Stimulated activated CD4-positive, alpha-beta T cell treated with anti-CD3 and anti-CD28 coated beads, TNF-alpha, amount 100 ng/mL, for 4 hours (primary cell): ENCODE results near the gene DEFB114.

Source experiments
- DNase-seq, 3 experiments: peaks; one replicate each; pipeline ENCODE4 v3.0.0-alpha.2; 2020; ENCODE audit warnings: low read depth in 3 of 3

The DEFB114 gene

DNA sequence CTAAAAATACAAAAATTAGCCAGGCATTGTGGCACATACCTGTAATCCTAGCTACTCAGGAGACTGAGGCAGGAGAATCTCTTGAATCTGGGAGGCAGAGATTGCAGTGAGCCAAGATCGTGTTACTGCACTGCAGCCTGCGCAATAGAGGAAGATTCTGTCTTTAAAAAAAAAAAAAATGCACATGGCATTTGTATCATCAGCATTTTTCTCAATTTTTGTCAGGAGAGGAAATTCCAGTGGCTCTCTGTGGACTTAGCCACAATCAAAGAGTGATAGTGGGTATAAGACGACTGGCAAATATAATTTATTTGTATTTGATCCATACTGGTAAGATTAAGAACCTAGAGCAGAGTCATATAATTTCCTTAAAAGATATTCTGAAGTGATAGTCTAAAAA lies 28.6 kb downstream of the DEFB114 start:
- no peak for DNase-seq

DNA sequence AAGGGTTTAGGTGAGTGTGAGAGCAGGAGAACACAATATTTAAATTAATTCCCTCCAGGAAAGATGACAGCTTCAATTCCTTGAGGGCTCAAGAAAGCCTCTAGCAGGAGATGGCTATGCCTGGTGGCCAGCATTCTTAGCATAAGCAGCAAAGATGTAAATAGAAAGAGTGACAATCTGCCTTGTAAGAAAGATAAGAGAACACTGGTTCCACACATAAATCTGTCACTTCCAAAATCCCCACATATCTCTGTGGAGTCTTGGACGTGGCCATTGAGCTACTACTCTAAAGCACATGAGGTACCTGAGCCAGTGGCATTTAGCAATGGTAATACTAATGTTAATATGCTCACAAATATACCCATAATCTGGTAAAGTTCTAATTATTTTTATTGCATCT lies 29.2 kb downstream of the DEFB114 start:
- DNase-seq = no peak

DNA sequence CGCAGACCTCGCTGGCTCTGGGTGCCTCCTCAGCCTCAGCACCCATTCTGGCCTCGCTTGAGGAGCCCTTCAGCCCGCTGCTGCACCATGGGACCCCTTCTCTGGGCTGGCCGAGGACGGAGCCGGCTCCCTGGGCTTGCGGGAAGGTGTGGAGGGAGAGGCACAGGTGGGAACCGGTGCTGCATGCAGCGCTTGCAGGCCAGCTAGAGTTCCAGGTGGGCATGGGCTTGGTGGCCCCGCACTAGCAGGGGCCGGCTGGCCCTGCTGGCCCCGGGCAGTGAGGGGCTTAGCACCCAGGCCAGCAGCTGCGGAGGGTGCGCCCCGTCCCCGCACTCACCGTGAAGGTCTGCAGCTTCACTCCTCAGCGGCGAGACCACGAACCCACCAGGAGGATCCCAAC lies 30.4 kb downstream of the DEFB114 start:
- no peak for DNase-seq

DNA sequence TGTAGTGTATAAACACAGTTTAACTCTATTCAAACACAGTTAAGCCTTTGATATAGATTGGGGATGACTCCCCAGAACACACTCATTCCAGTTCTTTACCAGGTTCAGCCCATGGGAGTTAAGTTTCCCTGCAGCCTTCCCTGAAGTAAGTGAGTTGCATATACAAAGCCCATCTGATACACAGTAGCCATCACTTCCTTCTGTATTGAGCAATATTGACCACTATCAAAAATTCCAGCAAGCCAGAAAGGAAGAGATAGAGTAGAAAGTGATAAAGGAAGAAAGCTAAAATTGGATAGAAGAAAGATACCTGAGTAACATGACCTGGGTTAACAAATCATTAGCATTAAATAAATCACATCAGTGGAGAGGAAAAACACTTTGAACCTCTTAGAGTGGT lies 34.6 kb downstream of the DEFB114 start:
- DNase-seq = no peak

DNA sequence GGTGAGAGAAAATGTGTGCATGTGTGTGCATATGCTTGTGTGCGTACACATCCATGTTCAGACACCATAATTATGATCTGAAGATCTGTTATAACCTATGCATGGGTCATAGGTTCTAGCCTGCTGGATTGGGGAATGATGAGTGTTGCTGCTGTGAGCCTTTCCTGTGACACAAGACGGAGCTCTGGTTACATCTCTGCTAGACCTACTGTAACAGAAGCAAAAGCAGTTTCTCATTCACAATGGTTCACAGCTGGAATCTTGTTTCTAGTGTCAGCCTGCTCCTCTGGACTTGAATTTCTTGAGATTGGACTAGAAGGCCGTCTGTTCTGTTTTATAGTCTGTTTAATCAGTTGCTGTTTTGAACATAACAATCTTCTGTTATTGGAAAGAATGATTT lies 40.1 kb downstream of the DEFB114 start:
- no peak for DNase-seq

DNA sequence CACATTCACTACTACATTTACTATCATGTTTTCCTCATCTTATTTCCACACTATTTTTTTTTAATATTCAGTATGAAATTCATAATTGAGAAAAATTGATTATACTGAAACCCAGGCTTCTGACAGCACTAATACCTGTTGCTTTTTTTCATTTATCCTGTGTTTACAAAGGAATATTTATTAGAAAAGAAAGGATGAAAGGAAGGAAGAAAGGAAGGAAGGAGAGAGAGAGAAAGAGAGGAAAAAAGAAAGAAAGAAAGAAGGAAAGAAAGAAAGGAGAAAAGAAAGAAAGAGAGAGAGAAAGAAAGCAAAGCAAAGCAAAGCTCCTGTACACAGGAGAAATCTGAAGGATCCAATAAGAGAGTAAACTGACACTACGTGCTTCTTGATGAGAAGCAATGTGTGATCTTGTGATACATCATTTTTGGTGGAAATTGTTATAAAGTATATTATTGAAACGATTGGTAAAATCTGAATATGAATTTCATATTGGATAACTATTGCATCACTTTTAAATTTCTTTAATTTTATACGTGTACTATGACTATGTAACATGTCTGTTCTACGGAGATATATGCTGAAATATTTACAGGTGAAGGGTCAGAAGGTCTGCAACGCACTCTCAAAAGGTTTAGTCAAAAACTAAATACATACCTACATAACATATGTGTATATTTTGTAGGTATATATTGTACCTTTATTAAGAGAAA lies 43.9 kb downstream of the DEFB114 start:
- no peak for DNase-seq

DNA sequence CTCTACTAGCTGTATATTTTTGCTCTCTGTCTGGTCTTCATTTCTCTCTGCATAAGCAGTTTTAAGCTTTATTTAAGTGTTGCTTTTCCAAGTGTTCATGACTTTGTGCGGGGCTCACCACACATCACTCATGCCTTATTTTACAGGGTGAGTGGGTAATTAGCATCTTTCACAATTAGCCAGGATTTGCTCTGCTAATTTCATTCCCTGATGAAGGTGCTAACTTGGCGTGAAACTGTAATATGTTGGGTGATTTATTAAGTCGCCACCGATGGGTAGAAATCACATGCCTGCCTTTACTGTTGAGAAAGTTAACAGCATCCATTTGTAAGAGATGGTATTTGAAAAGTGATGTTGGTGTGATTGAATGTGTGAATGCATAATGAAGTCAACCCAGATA lies 44.7 kb downstream of the DEFB114 start:
- no peak for DNase-seq

DNA sequence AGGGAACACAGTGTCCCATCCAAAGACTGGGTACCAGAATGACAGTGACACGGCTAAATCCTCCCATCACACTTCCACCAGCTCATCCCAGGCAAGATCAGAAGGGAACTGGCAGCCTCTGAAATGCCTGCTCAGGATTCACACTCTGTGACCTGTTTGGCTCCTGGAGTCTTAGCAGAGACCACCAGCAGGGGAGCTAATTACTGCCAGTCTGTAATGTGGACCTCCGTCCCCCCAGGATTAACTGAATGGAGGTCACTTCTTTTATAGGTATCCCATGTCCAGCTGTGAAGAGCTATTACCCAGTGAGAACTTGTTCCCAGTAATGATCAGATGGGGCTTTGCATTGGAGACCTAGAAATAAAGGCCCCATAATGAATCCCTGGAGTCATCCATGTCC lies 45.2 kb downstream of the DEFB114 start:
- DNase-seq = no peak

DNA sequence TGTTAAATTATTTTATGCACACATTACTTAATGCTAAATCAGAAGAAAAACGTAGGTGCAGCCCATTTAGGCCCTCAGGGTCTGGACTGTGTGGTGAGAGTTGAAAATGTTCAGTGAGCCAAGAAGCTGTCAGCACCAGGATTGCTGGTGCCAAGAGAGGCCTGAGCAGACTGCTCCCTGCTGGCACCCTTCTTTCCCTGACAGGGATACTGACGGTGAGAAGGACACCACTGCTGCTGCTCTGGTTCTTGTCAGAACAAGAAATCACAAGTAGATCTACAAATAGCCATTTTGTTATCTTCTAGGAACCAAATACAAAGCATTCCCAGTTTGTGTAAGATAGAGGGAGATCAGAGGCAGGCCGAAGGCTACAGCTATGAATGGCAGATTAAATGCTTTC lies 48.9 kb downstream of the DEFB114 start:
- no peak for DNase-seq

DNA sequence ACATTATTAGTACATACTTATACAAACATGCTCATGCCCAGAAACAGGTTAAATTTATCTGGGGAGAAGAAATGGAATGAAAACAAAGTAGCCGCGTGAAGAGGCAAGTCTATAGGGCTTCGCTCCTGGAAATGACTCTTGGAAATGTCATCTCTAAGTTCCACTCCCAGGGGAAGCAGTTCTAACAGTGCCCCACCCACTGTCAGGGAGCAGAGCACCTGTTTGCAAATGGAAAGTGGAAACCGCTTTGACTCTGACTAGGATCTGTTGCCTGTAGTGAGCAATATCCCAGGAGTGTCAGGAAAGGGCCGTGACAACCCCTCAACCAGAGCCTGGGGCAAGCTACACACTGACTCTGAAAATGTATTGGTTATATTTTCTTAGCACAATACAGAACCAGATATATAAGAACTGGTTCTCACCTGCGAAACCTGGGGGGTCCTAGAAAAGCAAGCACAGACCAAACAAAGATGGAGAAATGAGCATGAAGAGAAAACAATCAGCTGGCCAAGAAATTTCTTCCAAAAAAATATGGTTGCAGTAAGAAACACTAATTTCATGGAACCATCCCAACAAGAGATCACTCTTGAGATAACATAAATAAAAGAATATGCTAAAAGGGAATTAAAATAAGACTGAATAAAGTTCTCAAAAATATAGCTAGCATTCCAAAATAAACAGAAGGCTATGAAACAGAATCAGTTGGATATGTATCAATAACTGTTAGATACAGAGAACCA lies 50.2 kb downstream of the DEFB114 start:
- no peak for DNase-seq

DNA sequence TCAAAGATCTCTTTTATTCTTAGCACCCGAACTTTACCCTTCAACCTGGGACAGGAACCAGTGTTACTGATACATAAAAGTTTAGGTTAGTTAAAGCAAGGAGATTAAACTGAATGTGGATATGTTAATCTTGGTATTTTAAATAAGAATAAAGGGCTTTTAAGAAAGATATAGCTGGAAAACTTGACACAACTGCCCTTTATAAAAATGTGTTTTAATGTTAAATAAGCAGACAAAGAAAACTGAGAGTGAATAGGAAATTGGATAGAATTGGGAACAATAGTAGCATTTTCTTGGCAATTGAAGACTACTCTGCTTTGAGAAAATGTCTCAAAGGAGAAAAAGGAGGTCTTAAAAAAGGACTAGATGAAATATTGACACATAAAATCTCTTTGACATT lies 51.8 kb downstream of the DEFB114 start:
- DNase-seq = no peak

DNA sequence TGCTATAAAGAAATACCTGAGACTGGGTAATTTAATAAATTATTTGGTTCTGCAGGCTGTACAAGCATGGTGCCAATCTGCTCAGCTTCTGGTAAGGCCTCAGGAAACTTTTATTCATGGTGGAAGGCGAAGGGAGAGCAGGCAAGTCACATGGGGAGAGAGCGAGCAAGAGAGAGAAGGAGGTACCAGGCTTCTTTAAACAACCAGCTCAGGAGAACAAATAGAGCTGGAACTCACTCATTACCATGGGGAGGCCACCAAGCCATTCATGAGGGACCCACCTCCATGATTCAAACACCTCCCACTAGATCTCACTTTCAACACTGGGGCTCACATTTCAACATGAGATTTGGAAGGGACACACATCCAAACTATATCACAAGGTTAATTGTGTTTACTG lies 52.7 kb downstream of the DEFB114 start:
- DNase-seq = no peak
